SK-N-SH (cell line): Measurements from ENCODE around the gene NFAT5. TPM values are rescaled to one million over a fixed set of nuclear protein-coding genes. Genes with fewer than 3 reads are reported as not detected.

Source experiments
- CTCF ChIA-PET: fragments of 300-600, 350-600 bp; formaldehyde crosslinking; extraction: SDS; loops from one replicate; lab custom pipeline; 2021; lab: Yijun Ruan, JAX
- POLR2A ChIA-PET: fragments of 350-600 bp; sonication (Branson Sonifier 250); formaldehyde crosslinking; extraction: SDS; loops from one replicate; lab custom pipeline; 2020; ENCODE audit warnings: antibody characterized with exemption, inconsistent platforms; lab: Yijun Ruan, JAX
- DNase-seq: peaks from one replicate; pipeline ENCODE4 v3.0.0; 2012
- H2AFZ ChIP-seq: fragments of 200-600 bp; sonication (generic); 2 replicates; pipeline ENCODE4 v1.8.1; 2016; ENCODE audit warnings: antibody characterized with exemption, mild to moderate bottlenecking, low read depth
- H3F3A ChIP-seq: fragments of 200-600 bp; sonication (generic); replicated peaks from 2 replicates; pipeline ENCODE3; 2016; ENCODE audit warnings: antibody characterized with exemption, mild to moderate bottlenecking; ENCODE audit not compliant: insufficient read depth
- H3K27ac ChIP-seq, 2 experiments: fragments of 200-500 bp in 1 of 2; fragments of 200-600 bp in 1 of 2; sonication (Bioruptor generic) in 1 of 2; sonication (generic), shearing (Covaris generic) in 1 of 2; 2 replicates each; pipeline versions ENCODE4 v1.5.1 to v1.6.1; 2014 to 2016; ENCODE audit warnings: low read depth in 2 of 2, inconsistent platforms in 1 of 2, low read length in 1 of 2, mild to moderate bottlenecking in 1 of 2, mixed read lengths in 1 of 2
- H3K27me3 ChIP-seq: fragments of 200-600 bp; sonication (generic), shearing (Covaris generic); 2 replicates; pipeline ENCODE4 v1.6.1; 2016; ENCODE audit warnings: mixed run types; ENCODE audit not compliant: insufficient read depth
- H3K36me3 ChIP-seq, 2 experiments: fragments of 200-500 bp in 1 of 2; fragments of 200-600 bp in 1 of 2; sonication (Bioruptor generic) in 1 of 2; sonication (generic) in 1 of 2; replicated peaks in 1 of 2; 2 replicates each; pipeline versions ENCODE3 to v1.5.1; 2014 to 2016; ENCODE audit warnings: low read length in 1 of 2, mild to moderate bottlenecking in 1 of 2; ENCODE audit not compliant: insufficient read depth in 2 of 2, control insufficient read depth in 1 of 2
- H3K4me1 ChIP-seq, 2 experiments: fragments of 200-500 bp in 1 of 2; fragments of 200-600 bp in 1 of 2; sonication (Bioruptor generic) in 1 of 2; sonication (generic), shearing (Covaris generic) in 1 of 2; 2 replicates each; pipeline versions ENCODE4 v1.5.1 to v1.6.1; 2014 to 2016; ENCODE audit warnings: low read depth in 1 of 2, low read length in 1 of 2, mixed run types in 1 of 2; ENCODE audit not compliant: insufficient read depth in 2 of 2, control insufficient read depth in 1 of 2
- H3K4me2 ChIP-seq: fragments of 200-600 bp; sonication (generic), shearing (Covaris generic); 2 replicates; pipeline ENCODE4 v1.6.1; 2017; ENCODE audit warnings: mixed run types
- H3K4me3 ChIP-seq, 2 experiments: fragments of 200-500 bp in 1 of 2; fragments of 200-600 bp in 1 of 2; sonication (Bioruptor generic) in 1 of 2; sonication (generic), shearing (Covaris generic) in 1 of 2; 2 replicates each; pipeline versions ENCODE4 v1.5.1 to v1.8.1; 2014 to 2016; ENCODE audit warnings: low read depth in 2 of 2, inconsistent platforms in 1 of 2, low read length in 1 of 2, mild to moderate bottlenecking in 1 of 2, mixed read lengths in 1 of 2, moderate library complexity in 1 of 2
- H3K79me2 ChIP-seq: fragments of 200-600 bp; sonication (generic); 2 replicates; pipeline ENCODE4 v1.8.1; 2017; ENCODE audit warnings: mild to moderate bottlenecking; ENCODE audit not compliant: insufficient read depth
- H3K9ac ChIP-seq: fragments of 200-600 bp; sonication (generic); 2 replicates; pipeline ENCODE4 v1.6.1; 2017; ENCODE audit warnings: mixed run types
- H3K9me2 ChIP-seq: fragments of 200-600 bp; sonication (generic); 2 replicates; pipeline ENCODE4 v1.6.1; 2017; ENCODE audit warnings: mixed run types
- H3K9me3 ChIP-seq: fragments of 200-600 bp; sonication (generic); 2 replicates; pipeline ENCODE4 v1.6.1; 2017; ENCODE audit warnings: mixed run types, mild to moderate bottlenecking, moderate library complexity
- H4K20me1 ChIP-seq: fragments of 200-600 bp; sonication (generic); 2 replicates; pipeline ENCODE4 v1.6.1; 2017; ENCODE audit warnings: mild to moderate bottlenecking, mixed run types; ENCODE audit not compliant: insufficient read depth
- CHD2 ChIP-seq: fragments of 150-350 bp; IDR thresholded peaks from 2 replicates; pipeline ENCODE4 v1.6.1; 2018; ENCODE audit warnings: low read length; ENCODE audit not compliant: partially characterized antibody
- CTCF ChIP-seq: fragments of 200-600 bp; sonication (generic); IDR thresholded peaks from 2 replicates; pipeline ENCODE4 v1.6.1; 2017; ENCODE audit warnings: antibody characterized with exemption, mild to moderate bottlenecking, moderate library complexity
- ELF1 ChIP-seq: IDR thresholded peaks from 2 replicates; pipeline ENCODE4 v1.4.0; 2012
- EP300 ChIP-seq, 2 experiments: IDR thresholded peaks; 2 replicates each; pipeline versions ENCODE4 v1.4.0 to v1.6.1; 2012; ENCODE audit warnings: borderline replicate concordance in 1 of 2, low read depth in 1 of 2, low read length in 1 of 2
- FOSL2 ChIP-seq: IDR thresholded peaks from 2 replicates; pipeline ENCODE4 v1.4.0; 2012; ENCODE audit warnings: low read depth, mild to moderate bottlenecking, moderate library complexity, borderline replicate concordance
- FOXJ3 ChIP-seq: sonication (generic); formaldehyde crosslinking; IDR thresholded peaks from 2 replicates; pipeline ENCODE4 v1.5.1; 2020; ENCODE audit warnings: mild to moderate bottlenecking, missing genetic modification reagents
- GABPA ChIP-seq: IDR thresholded peaks from 2 replicates; pipeline ENCODE4 v1.4.0; 2012; ENCODE audit warnings: low read depth, mild to moderate bottlenecking
- IRF3 ChIP-seq: fragments of 150-350 bp; IDR thresholded peaks from 2 replicates; pipeline ENCODE4 v1.6.1; 2016; ENCODE audit warnings: mild to moderate bottlenecking, low read depth, low read length
- MAX ChIP-seq: IDR thresholded peaks from 2 replicates; pipeline ENCODE4 v1.4.0; 2012; ENCODE audit warnings: low read depth
- MEF2A ChIP-seq: IDR thresholded peaks from 2 replicates; pipeline ENCODE4 v1.4.0; 2012; ENCODE audit warnings: low read depth, borderline replicate concordance
- MXI1 ChIP-seq: IDR thresholded peaks from 2 replicates; pipeline ENCODE4 v1.6.1; 2012; ENCODE audit warnings: mild to moderate bottlenecking, low read depth, low read length, improper control_type of control experiment
- NFIC ChIP-seq: IDR thresholded peaks from 2 replicates; pipeline ENCODE4 v1.4.0; 2012; ENCODE audit warnings: borderline replicate concordance
- NRF1 ChIP-seq: IDR thresholded peaks from 2 replicates; pipeline ENCODE4 v1.6.1; 2012; ENCODE audit warnings: low read depth, mild to moderate bottlenecking, low read length
- PBX3 ChIP-seq: IDR thresholded peaks from 2 replicates; pipeline ENCODE4; 2012
- RCOR1 ChIP-seq: fragments of 150-350 bp; IDR thresholded peaks from 2 replicates; pipeline ENCODE4 v1.6.1; 2017; ENCODE audit warnings: antibody characterized with exemption, low read length
- REST ChIP-seq: IDR thresholded peaks from 2 replicates; pipeline ENCODE4 v1.6.1; 2012; ENCODE audit warnings: mild to moderate bottlenecking, low read depth, low read length, moderate library complexity
- RXRA ChIP-seq: IDR thresholded peaks from 2 replicates; pipeline ENCODE4 v1.4.0; 2012; ENCODE audit warnings: low read depth, mild to moderate bottlenecking, borderline replicate concordance
- SIN3A ChIP-seq: IDR thresholded peaks from 2 replicates; pipeline ENCODE4 v1.6.1; 2012; ENCODE audit warnings: low read depth, mild to moderate bottlenecking, low read length, moderate library complexity, borderline replicate concordance
- TAF1 ChIP-seq: IDR thresholded peaks from 2 replicates; pipeline ENCODE4 v1.6.1; 2012; ENCODE audit warnings: low read depth, mild to moderate bottlenecking, low read length, moderate library complexity, borderline replicate concordance
- TCF12 ChIP-seq: IDR thresholded peaks from 2 replicates; pipeline ENCODE4 v1.4.0; 2012
- YY1 ChIP-seq: IDR thresholded peaks from 2 replicates; pipeline ENCODE4 v1.4.0; 2012; ENCODE audit warnings: low read depth, mild to moderate bottlenecking
- WGBS: methylation state at CpG from one replicate; pipeline ENCODE4 v1.1.6; 2017; ENCODE audit warnings: low lambda C conversion rate; 5-methylcytosine and 5-hydroxymethylcytosine counted together
- polyA plus RNA-seq, 3 experiments: library from polyadenylated mRNA; depleted of rRNA; stranded (reverse); fragments of >200 nt; gene quantifications; 2 replicates each; pipeline ENCODE4 v1.2.3, GENCODE V29; 2012

The NFAT5 gene
- polyA plus RNA-seq, 1 of the 3 experiments (the other 2 are of a cell fraction) = 7.2 TPM

- Histone ChIP-seq H3K27ac (no peak overlapping the region), H3K27me3 (no peaks in the 10 kb centered on the region), H3K4me3 (no peak overlapping the region), H3K79me2 (peaks cover 98% of the 10 kb centered on the region), H3K9ac (no peak overlapping the region), H3K4me1 (peaks cover 7 to 19% of the 10 kb centered on the region in 2 experiments; a peak in 2 of 4 replicates), H3F3A (peaks cover 26% of the 10 kb centered on the region), H3K4me2 (no peak overlapping the region), H3K36me3 (peaks cover 0 to 20% of the 10 kb centered on the region in 2 experiments), H4K20me1 (peaks cover 98% of the 10 kb centered on the region), H3K9me2 (no peaks in the 10 kb centered on the region), H3K9me3 (no peaks in the 10 kb centered on the region), H2AFZ (no peak overlapping the region)
- 98% methylated on average over 4 of the region's 4 CpGs for WGBS
- no peak for DNase-seq
- ChIA-PET POLR2A (no interaction called here), CTCF (interaction anchor here (1.0 kb wide), 1 partner anchor 36 kb away, joined by 3 read pairs; no protein-coding TSS in a partner anchor)
- TF ChIP-seq RCOR1 (no peak), IRF3 (no peak), NFIC (no peak)
These were observed 50.3 kb downstream of the NFAT5 start for GRCh38 chr16:69616082-69616481.

- peak overlapping the region; percentile 5 to 60; a peak in 3 of 4 replicates for H3K27ac ChIP-seq
- no peak overlapping the region for H2AFZ ChIP-seq
- H3F3A ChIP-seq = peaks cover 33% of the 10 kb centered on the region
- H3K4me3 ChIP-seq = no peak overlapping the region
- peaks cover 0 to 26% of the 10 kb centered on the region in 2 experiments for H3K36me3 ChIP-seq
- H3K4me2 ChIP-seq = no peak overlapping the region; the same call in 1 of the 2 replicates
- no peaks in the 10 kb centered on the region for H3K9me3 ChIP-seq
- POLR2A ChIA-PET = no interaction called here
- H3K9ac ChIP-seq = no peak overlapping the region
- peaks cover 3 to 19% of the 10 kb centered on the region in 2 experiments; a peak in 2 of 4 replicates for H3K4me1 ChIP-seq
- 50% methylated on average over 1 of the region's 1 CpG for WGBS
- no peak for DNase-seq
- no peaks in the 10 kb centered on the region for H3K27me3 ChIP-seq
- H3K9me2 ChIP-seq = no peaks in the 10 kb centered on the region
- peaks cover 97% of the 10 kb centered on the region for H4K20me1 ChIP-seq
- peaks cover 97% of the 10 kb centered on the region for H3K79me2 ChIP-seq
- CTCF ChIA-PET = interaction anchor here (1.5 kb wide), 1 partner anchor 23 kb away, joined by 4 read pairs; no protein-coding TSS in a partner anchor
- peak; percentile 65 for TF ChIP-seq TCF12
- no peak for TF ChIP-seq CTCF
- no peak for TF ChIP-seq NRF1
- TF ChIP-seq CHD2 = no peak
- TF ChIP-seq FOXJ3 (CRISPR knock-in tag) = no peak
- no peak for TF ChIP-seq REST
- no peak for TF ChIP-seq YY1
- no peak for TF ChIP-seq RXRA
- TF ChIP-seq PBX3 = peak; percentile 79
- no peak for TF ChIP-seq MEF2A
- no peak for TF ChIP-seq RCOR1
- peak in 1 of 2 experiments; percentile 24; a peak in 1 of 4 replicates for TF ChIP-seq EP300 (IDR thresholded peaks at IDR 0.05; ENCODE audit: borderline replicate concordance in 1 of 2, low read depth in 1 of 2, low read length in 1 of 2)
- TF ChIP-seq GABPA = no peak
- no peak for TF ChIP-seq MXI1
- TF ChIP-seq FOSL2 = no peak
- 0 out of 2 replicates have a peak, but pooled peaks have one; percentile 31 for TF ChIP-seq SIN3A
- TF ChIP-seq MAX = no peak
- no peak for TF ChIP-seq TAF1
- no peak for TF ChIP-seq ELF1
- 0 out of 2 replicates have a peak, but pooled peaks have one; percentile 8 for TF ChIP-seq NFIC
These were observed 52.5 kb downstream of the NFAT5 start for GRCh38 chr16:69618307-69618706.
